ENCODE data around the gene AKAP7.

DNA sequence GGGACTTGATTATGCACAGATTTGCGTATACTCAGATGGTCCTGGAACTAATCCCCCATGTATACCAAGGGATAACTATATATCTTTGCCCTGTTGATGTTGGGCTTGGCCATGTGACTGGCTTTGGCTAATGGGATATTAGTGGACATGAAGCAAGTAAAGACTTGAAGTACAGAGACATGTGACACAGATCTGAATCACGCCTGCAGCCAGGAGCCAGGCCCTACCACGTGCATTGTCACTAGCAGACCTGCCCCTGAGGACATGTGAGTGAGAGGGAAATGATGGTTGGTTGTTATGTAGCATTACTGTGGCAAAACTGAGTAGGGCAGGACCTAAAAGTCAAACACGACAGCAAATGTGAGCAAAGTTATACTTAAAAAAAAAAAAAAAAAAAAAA lies 155.7 kb downstream of the AKAP7 start:
- TF ChIP-seq CTCF (IDR thresholded peaks at IDR 0.05): no peak
- no peak for TF ChIP-seq ZFX (IDR thresholded peaks at IDR 0.05; ENCODE audit: borderline replicate concordance)

Measured in 22Rv1 (cell line).